ENCODE measurements around the gene HOXA4. TPM values are rescaled to one million over a fixed set of nuclear protein-coding genes. Genes with fewer than 3 reads are reported as not detected.
A peak's percentile ranks its signal among the peaks of the same experiment; 100 is the strongest.

Gene HOXA4
- total RNA-seq, 1 donor from 2014 or later = 0.26 TPM

DNA sequence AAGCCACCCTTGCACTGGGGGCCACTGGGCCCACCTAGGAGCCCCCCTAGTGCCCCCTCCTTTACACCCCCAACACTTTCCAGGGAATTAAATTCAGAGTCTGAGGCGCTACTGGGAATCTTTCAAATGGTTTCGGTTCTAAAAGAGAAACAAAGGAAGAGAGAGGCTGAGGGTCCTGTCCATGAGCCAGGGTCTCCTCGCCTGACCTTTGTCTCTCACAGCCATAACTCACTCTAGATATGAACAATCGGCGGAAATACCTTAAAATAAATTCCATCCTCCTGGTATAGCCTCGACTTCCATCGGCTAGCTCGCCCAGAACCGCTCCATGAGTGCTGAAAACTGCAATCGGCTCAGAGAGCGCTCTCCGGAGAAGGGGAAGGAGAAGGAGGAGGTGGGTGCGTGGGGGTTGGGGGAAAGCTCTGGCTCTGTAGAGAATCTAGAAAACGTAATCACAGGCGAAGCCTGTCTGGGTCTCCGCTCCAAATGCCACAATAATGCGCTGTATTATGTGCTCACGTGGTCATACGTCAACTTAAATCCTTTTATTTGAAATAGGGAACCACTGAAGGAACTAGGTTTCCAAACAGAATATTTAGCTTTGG, 12.6 kb downstream of the HOXA4 start:
- DNase-seq (ENCODE audit: low read depth, low spot score) = peak; percentile 64

DNA sequence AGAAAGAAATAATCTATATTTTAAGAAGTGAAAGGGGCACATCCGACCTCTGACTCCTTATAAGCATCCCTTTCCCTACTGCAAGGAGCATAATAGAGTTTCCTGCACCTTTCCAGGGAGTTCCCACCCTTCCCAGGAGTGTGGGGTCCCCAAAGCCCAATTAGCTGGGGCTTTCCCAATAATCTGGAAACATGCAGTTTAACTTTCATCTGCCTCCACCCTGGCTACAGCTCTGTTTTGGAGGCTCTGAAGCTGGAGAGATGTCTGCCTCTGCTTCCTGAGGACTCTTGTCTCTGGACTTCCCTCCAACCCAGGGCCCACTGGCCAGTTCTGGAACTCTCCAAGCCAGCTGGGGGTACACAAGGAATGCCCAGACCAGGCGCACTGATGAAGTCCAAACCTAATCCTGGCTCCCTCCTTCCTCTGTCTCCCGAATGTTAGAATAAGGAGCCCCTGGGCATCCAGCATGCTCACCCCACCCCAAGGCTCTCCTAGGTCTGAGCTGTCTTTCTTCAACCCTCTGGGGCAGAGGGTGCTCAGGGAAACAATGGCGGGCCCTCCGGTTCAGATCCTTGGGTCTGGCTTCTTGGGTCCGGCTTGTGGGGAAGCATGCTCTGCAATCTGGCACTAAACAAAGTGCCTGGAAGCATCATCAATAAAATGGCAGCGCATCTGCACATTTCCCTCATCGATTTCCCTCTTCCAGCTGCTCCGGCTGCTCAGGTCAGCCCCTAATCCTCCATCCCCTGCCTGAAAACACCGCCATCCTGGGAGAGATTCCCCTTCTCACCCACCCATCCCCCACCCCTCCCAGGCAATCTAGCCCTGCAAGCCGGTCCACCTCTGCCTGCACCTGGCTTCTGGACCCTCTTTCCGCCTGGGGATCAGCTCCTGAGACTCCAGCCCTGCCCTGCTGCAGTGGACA, 13.3 kb downstream of the HOXA4 start:
- no peak for DNase-seq (ENCODE audit: low read depth, low spot score)

DNA sequence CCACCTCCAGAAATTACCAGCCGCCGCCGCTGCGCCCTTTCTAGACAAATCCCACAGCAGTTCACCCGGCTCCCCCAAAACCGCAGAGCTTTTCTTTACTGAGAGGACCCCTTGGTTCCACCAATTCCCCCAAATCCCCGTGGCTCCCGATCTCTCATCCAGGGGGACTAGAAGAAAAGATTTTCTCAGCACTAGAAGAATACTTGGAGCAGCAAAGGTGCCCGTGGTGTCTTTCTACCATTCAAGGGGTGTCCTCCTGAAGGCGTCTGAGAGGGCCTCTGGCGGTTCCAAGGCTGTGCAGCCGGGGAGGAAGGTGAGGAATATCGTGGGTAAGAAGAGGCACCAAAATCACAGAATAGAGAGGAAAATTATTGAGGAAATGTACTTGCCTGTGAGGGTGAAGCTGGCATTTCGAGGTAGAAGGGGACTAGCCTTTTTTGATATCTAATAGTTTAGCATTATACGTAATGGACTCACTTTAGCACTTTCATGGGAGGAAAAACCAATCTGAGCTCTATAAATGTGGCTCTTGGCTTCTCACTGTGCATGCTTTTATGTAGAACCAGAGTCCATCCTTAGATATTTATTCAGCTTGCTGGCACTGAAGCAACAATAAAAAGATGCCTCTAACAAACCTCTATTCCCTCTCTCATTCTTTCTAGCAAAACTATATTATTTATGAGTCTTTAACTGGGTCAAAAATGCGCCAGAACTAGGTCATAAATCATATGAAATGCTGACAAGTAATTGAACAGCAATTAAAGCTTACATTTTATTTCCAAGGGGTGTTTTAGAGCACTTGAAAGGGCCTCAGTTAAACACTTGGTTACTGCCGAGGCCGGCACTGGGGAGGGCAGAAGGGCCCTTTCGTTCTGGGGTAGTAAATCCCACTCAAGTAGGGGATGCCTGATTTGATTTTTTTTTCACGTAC, 14.3 kb downstream of the HOXA4 start:
- DNase-seq (ENCODE audit: low read depth, low spot score) = no peak

DNA sequence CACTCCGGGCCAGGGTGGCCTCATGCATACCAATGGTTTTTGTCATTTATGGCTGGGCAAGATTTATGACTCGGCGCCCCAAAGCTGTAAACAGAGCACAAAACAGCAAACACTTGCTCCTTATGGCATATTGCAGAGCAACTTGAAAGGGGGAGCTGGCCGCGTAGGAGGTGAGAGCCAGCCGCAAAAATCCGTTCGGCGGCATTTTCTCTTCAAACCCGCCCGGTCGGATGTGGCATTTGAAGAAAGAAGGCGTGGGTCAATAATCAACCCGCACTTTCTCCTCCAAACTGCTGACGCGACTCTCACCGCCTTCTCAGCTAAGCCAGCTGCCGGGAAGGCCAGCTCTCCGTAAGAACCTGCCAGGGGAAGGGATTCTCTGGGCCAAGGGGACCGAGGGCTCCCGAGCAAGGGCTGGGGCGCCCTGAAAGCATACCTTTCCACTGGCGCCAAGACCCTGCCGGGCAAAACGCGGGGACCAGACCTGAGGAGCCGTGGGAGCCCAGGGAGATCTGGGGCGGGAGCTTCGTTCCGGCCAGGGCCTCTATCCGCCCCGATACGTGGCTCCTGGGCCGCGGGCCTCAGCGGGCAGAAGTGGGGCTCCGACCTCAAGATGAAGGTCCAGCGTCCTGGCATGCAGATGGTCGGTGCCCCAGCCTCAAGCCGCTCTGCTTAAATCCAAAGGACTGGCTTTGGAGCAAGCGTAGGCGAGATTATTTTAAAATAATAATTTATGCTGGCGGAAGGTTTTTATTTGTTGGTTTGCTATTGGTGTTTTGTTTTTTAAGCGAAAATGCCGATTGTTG, 15.1 kb downstream of the HOXA4 start:
- no peak for DNase-seq (ENCODE audit: low read depth, low spot score)

DNA sequence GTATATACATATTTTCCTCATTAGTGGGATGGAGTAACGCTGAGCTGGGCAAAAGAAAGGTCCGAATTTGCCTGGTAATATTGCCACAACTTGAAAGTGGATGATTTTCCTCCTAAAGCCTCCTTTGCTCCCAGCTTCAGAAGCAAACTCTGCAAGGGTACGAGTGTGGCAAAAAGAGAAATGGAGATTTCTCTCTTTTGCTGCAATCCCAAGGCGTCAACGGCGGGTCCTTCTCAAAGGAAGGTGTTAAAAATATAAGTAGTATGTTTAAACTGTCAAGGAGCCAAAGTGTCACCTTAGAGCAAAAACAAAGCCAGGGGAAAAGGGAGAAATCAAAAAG, 15.7 kb downstream of the HOXA4 start:
- DNase-seq (ENCODE audit: low read depth, low spot score) = no peak

DNA sequence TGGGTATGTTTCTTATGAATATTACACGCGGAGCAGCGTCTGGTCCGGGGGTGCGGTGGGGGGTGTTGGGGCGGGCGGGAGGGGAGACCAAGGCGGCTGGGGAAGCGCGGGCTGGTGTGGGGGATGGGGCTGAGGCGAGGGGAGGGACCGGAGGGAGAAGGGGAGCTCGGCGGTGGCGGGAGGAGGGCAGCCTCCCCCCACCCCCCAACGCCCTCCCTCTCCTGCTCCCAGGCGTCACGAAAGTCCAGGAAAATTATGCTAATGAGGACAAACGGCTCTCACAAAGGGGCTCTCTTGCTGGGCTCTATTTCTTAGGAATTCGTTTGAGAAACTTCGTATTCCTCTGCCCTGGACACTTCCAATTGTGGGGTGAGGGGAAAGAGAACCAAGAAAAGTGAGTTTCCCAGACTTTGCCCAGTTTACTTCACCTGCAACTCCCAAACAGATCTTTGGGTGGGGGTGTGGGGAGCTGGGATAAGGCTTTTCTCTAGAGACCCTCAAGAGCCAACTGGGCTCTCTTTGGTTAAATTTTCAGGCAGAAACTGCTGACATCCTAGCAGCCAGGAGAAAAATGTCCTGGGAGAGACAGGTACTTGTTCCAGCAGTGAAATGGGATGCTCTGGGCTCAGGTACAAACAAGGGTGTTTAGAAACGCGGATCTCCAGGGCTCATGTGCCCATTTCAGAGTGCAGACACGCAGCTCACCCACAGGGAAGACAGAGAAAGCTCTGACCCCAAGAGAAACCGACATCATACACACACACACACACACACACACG, 16.4 kb downstream of the HOXA4 start:
- DNase-seq (ENCODE audit: low read depth, low spot score) = no peak

DNA sequence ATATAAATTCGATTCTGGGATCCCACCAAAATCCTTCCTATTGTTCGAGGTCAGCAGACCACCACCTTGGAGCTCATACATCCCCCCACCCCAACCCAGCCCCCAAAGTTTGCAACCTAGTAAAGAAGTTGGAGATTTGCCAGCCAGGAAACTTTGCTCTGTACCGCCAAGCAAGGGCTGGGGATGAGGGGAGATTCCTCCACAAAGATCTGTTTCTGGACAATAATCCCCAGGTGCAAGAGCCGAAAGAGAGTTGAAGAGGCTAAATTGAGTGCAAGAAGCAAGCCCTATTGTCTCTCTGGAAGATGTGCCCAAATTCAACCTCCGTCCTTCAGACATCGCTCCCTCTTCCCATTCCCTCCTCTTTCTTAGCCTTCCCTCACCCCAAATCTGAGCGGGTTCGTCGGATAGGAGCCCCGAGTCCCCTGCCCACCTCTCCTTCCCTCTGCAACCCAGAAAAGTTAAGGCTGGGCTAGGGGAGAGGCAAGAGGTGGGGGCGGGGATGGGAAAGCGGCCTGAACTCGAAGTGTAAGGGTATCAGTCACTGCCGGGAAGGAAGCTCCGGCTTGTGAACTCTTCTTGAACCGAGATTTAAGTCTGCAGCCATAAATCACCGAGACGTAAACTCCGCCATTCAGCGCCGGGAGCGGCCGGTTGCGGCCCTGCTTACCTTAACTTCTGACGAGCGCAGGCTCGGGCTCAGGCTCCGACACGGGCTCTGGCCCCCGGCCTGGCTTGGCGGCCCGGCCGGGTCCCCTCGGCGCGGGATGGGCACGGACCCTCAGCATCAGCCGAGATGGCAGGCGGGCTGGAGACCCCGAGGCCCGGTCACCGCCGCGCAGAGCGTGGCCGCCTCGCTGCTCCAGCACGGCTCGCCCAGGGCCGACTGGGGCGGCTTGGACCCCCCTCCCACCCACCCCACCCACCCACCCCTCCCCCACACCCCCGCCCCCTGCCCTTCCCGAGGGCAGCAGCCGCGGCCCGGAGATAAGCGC, 17.3 kb downstream of the HOXA4 start:
- DNase-seq (ENCODE audit: low read depth, low spot score) = peak; percentile 83

DNA sequence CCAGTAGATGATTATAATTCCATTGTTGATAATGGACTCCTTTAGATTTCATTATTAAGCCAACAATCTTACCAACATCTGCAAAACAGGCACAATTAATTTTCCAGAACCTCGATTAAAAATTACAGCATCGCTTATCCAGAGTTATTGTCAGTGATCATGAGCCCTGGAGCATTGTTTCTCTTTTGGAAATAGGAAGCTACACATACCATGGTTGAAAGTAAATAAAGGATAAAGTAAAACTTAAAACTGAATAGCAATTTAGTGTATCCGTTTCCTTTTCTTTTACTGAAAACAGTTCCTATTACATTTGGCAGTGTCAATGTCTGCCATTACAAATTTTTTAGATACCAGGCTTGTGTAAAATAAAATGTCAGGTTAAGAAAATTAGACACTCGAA, 18.2 kb downstream of the HOXA4 start:
- DNase-seq (ENCODE audit: low read depth, low spot score) = no peak

DNA sequence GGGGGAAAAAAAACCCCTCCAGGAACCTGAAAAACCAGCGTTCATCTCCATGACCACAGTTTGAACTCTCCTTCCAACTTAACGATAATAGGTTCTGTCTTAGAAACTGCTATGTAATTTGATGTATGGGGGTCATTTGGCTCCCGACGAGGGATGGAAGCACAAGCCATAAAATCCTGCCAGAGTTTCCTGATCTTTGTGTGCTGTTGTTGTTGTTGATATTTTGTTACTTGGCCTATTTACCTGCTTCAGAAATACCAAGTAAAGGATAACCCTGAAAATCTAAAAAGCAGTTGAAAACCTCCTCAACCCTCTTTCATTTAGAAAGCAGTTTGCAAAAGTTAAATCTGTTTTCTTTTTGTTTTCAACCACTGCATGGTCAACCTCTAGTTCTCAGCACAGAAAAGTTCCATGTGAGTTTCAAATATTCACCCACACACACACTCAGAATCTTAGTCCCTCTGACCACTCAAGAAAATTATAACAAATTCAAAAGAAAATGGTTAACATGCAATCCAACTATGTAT, 18.7 kb downstream of the HOXA4 start:
- DNase-seq (ENCODE audit: low read depth, low spot score) = no peak

DNA sequence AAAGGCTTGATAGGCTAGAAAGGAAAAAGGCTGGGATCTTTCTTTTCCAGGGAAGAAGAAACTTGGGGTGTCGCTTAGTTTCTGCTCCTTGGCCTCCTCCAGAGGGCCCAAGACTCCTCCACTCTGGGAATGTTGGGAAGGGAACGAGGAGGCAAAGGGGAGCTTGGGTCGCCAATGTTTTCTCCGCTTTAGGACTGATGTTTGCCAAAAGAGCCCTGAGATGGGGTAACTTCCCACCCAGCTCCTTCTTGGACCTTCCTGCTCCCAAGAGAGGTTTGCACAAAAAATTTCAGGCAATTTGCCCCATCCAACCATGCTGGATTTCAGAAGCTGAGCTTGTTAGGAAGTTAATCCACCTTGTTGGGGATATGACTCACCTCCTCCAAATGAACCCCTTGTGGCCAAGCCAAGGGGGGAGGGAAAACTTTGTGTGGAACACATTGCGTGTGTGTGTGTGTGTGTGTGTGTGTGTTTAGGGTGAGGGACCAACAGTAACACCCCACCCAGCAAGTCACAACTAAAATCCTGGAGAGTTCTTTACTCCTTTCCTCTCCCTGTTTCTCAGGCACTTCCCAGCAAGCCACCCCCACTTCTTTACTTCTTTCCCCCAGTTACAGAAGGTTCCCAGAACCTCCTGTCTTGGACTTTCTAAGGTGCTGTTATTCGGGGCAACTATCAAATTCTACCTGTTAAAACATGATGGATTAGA, 19.4 kb downstream of the HOXA4 start:
- DNase-seq (ENCODE audit: low read depth, low spot score) = no peak

DNA sequence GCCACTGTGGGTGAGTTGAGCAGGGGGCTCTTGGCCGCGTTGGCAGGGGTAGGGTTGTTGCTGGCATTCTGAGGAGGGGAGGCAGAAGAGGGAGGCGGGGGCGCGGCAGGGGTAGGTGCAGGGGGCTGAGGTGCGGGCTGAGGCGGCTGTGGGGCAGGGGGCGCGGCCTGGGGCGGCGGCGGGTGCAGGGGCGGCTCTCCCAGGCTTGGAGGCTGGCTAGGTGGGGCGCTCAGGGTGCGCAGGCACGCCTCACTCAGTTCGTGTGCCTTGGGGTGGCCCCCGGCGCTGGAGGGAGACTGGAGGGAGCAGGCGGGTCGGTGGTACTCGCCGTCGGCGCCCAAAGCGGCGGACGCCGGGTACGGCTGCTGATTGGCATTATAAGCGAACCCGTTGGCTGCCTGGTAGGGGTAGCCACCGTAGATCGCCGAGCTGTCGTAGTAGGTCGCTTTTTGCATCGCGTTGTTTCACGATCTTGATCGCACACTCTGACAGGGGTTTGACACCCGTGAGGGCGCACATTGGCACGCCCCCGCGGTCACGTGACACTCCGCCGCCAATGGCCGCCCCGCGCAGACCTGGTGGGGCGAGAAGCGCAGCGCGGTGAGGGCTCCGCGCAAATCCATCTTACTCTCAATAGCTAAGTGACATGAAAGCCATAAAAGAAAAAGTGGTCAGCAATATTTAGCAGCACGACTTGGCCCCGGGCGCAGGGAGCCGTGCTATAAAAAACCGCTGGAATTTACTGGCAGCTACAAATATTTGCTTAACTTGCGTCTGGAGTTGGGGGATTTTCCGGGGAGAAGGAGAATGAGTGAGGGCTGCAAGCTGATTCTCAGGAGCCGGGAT, 20.1 kb downstream of the HOXA4 start:
- no peak for DNase-seq (ENCODE audit: low read depth, low spot score)

DNA sequence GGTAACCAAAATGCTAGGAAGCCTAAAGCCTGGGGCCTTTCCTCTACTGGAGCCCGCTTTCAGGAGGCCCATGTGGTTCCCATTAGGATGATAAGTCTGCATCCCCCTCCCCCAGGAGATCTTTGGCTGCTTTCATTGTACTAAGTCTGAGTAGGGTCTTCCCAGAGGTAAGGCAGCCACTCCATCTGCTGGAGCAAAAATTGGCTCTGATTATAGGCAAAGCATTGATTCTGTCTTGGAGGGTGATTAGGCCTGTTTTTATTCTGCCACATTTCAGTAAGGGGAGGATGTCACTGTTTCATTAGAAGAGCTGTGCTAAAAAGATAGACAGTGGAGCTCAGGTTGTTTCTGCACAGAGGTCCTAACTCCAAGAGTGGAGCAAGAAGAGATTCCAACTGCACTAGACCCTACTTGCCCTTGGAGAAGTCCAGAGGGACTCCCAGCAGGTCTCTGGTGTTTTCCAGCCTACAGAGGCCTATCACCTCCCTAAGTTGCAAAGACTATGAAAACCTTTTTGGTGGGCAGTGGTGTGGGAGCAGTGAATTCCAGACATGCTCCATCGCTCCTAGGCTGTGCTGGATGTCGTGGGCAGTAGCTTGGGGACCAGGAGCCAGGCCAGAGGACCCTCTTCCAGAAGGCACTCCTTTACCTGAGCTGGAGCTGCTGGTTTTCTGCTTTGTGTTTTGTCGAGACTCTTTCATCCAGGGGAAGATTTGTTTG, 20.9 kb downstream of the HOXA4 start:
- no peak for DNase-seq (ENCODE audit: low read depth, low spot score)

DNA sequence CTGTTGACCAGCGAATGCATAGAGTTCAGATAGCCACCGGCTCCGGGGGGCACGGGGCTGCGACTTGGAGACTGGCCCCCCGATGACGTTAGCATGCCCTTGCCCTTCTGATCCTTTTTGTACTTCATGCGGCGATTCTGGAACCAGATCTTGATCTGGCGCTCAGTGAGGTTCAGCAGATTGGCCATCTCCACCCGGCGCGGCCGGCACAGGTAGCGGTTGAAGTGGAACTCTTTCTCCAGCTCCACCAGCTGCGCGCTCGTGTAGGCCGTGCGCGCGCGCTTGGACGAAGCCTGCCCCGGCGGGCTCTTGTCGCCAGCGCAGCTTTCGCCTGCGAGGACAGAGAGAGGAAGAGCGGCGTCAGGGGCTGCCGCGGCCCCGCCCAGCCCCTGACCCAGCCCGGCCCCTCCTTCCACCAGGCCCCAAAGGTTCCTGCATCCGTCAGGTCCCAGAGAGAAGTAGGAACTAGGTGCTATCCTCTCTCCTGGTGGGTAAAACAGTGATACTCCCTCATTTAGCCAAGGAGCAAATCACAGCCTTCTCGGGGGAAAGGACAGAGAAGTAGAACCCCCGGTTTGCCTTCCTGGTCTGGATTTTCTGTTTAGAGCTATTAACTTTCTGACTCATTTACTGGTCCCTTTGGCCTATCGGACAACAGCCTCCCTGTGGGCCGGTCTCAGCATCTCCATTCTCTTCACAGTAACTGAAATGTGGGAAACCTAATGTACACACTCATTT, 22.0 kb downstream of the HOXA4 start:
- no peak for DNase-seq (ENCODE audit: low read depth, low spot score)

DNA sequence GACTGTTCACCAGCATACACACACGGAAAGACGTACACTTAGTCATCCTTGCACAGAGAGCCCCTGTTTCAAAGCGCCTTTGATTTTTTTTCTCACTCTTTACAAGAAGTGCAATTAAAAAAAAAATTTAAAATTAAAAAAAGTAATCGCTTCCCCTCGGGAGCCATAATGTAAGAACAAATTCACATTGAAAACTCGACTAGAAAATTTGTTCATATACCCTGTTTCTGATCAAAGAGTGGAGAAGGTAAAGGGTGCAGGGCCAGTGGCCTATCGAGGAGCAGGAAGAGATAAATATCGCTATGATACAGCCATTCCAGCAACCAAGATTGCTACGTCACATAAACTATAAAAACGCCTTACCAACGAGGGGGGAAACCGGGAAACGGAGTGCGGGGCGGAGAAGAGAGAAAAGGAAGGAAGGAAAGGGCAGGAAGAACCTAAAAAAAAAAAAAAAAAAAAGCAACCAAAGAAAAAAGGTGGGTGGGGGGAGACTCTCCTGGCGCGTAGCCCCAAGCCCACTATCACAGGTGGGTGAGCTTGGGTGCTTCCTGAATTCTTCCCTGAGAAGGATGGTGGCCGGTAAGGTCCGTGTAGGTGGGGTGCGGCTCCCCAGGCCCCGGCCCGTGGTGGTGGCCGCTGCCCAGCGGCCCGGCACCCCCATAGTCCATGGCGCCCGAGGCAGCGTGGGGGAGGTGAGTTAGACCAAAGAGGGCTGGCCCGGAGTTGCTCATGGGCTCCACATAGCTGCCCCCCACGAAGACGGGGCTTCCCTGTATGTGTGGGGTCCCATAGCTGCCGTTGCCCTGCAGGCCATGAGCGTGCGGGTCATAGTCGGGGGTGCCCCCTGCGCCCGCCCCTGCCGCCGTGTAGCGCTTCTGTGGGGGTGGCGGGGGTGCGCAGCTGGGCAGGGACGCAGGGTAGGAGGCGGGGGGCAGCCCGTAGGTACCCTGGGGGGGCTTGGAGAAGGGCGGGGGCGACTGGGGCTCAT, 22.9 kb downstream of the HOXA4 start:
- no peak for DNase-seq (ENCODE audit: low read depth, low spot score)

DNA sequence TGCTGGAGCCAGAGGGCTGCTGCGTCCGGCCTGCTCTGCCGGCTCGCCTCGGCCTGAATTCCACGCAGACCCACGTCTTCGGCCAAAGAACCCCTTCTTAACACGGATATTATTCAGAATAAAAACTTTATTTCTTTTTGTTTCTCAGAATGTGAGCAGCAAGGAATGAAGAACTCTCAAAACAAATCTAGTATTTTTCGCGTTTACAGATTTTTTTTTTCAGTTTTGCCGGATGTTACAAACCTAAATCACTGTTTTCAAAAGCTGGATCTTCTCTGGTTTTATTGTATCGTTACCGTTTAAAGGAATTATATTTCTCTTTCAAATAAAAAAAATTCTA, 23.7 kb downstream of the HOXA4 start:
- no peak for DNase-seq (ENCODE audit: low read depth, low spot score)

All from pulmonary artery endothelial cell (primary cell).